Activated CD8-positive, alpha-beta T cell treated with anti-CD3 and anti-CD28 coated beads for 36 hours (primary cell): Measurements from ENCODE around the gene PPP1R1A. TPM values are rescaled to one million over a fixed set of nuclear protein-coding genes. Genes with fewer than 3 reads are reported as not detected.

ENCODE experiments used
- ATAC-seq: fragments of 200-7000 bp; cut with Tn5 transposase; one replicate; pipeline ENCODE4 v1.10.0; 2021; ENCODE audit warnings: mild to moderate bottlenecking, moderate library complexity
- CTCF ChIA-PET: fragments of 350-600 bp; sonication (Branson Sonifier 250); formaldehyde crosslinking; loops from one replicate; lab custom pipeline; 2021; ENCODE audit warnings: antibody characterized with exemption; lab: Charles Lee
- POLR2A ChIA-PET: fragments of 350-600 bp; sonication (Branson Sonifier 250); formaldehyde crosslinking; loops from one replicate; lab custom pipeline; 2021; ENCODE audit warnings: antibody characterized with exemption; lab: Charles Lee
- DNase-seq: peaks from one replicate; pipeline ENCODE4 v3.0.0-alpha.2; 2020
- H3K27ac Mint-ChIP-seq: one replicate; pipeline ENCODE4 v1.8.0; 2021; ENCODE audit warnings: mild to moderate bottlenecking, mixed read lengths
- H3K27me3 Mint-ChIP-seq: one replicate; pipeline ENCODE4 v1.8.0; 2021; ENCODE audit warnings: mixed read lengths
- H3K36me3 Mint-ChIP-seq: one replicate; pipeline ENCODE4 v1.8.0; 2021; ENCODE audit warnings: low read depth, mixed read lengths
- H3K4me1 Mint-ChIP-seq: one replicate; pipeline ENCODE4 v1.8.0; 2021; ENCODE audit warnings: low read depth, mixed read lengths
- H3K4me3 Mint-ChIP-seq: one replicate; pipeline ENCODE4 v1.8.0; 2021; ENCODE audit warnings: mild to moderate bottlenecking, moderate library complexity, mixed read lengths
- H3K9me3 Mint-ChIP-seq: one replicate; pipeline ENCODE4 v1.8.0; 2021; ENCODE audit warnings: mixed read lengths
- intact Hi-C: fragments of 100-400 bp; cut with micrococcal nuclease; formaldehyde crosslinking; loops from one replicate; pipeline ENCODE4 v1.10.0; 2022
- total RNA-seq, 2 experiments: library from RNA; stranded (reverse); gene quantifications; one replicate each; pipeline ENCODE4 v1.2.3, GENCODE V29; 2021
- TF ChIP-seq, protein P1 (sequence below): fragments of 200-600 bp; IDR thresholded peaks from one replicate; pipeline ENCODE4 v1.8.0; 2022; ENCODE audit warnings: antibody characterized with exemption, mild to moderate bottlenecking

PPP1R1A gene
- total RNA-seq, 2 experiments from 2014 or later: not detected

DNA sequence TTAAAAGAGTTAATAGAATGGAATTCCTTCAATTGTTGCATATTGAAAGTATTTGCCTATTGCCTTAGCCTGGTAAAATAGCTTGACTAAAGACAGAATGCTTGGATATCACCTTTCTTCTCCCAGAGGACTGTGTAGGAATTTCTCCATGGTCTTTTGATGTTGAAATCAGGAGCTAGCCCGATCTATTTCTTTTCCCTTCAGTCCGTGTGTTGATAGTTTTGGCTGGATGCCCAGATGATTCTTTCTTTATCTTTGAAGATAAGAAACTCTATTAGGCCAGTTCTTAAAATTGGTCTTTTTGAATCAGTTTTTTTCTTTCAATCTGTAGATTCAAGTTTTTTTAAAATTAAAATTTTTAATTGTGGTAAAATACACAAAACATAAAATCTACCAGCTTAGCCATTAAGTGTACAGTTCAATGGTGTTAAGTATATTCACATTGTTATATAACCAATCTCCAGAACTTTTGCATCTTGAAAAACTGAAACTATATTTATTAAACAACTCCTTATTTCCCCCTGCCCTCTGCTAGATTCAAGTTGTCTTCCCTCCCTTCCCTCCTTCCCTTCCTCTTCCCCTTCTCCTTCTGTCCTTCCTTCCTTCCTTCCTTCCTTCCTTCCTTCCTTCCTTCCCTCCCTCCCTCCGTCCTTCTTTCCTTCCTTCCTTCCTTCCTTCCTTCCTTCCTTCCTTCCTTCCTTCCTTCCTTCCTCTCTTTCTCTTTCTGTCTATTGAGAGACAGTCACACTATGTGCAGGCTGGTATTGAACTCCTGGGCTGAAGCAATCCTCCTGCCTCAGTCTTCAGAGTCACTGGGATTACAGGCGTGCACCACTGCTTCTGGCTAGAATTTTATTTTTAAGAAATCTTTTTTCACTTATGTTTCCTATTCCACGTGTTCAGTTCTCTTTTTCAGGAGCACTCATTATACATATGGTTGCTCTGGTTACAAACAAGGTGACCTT, 36.1 kb upstream of the PPP1R1A start:
- H3K9me3 Mint-ChIP-seq: peaks cover 9% of the 10 kb centered on the region
- H3K4me3 Mint-ChIP-seq: no peak overlapping the region
- CTCF ChIA-PET: interaction anchor here (0.8 to 2.0 kb wide), 3 partner anchors 29 to 45 kb away, joined by 5 to 7 read pairs (median 6); no protein-coding TSS in a partner anchor
- TF ChIP-seq, protein P1, sequence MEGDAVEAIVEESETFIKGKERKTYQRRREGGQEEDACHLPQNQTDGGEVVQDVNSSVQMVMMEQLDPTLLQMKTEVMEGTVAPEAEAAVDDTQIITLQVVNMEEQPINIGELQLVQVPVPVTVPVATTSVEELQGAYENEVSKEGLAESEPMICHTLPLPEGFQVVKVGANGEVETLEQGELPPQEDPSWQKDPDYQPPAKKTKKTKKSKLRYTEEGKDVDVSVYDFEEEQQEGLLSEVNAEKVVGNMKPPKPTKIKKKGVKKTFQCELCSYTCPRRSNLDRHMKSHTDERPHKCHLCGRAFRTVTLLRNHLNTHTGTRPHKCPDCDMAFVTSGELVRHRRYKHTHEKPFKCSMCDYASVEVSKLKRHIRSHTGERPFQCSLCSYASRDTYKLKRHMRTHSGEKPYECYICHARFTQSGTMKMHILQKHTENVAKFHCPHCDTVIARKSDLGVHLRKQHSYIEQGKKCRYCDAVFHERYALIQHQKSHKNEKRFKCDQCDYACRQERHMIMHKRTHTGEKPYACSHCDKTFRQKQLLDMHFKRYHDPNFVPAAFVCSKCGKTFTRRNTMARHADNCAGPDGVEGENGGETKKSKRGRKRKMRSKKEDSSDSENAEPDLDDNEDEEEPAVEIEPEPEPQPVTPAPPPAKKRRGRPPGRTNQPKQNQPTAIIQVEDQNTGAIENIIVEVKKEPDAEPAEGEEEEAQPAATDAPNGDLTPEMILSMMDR: no peak
- H3K27ac Mint-ChIP-seq: no peak overlapping the region
- no peaks in the 10 kb centered on the region for H3K4me1 Mint-ChIP-seq
- H3K36me3 Mint-ChIP-seq: no peaks in the 10 kb centered on the region
- intact Hi-C loops: no loop called here
- peaks cover 44% of the 10 kb centered on the region for H3K27me3 Mint-ChIP-seq
- no peak for DNase-seq
- POLR2A ChIA-PET: no interaction called here
- ATAC-seq: no peak

GRCh38 chr12:54622463-54623183, 34.2 kb upstream of the PPP1R1A start:
- Mint-ChIP-seq H3K36me3 (no peaks in the 10 kb centered on the region), H3K9me3 (peaks cover 4% of the 10 kb centered on the region), H3K27me3 (peaks cover 46% of the 10 kb centered on the region), H3K4me3 (no peak overlapping the region), H3K27ac (no peak overlapping the region), H3K4me1 (no peaks in the 10 kb centered on the region)
- ChIA-PET CTCF (interaction anchor here (0.8 to 2.0 kb wide), 6 partner anchors 20 to 95 kb away, joined by 3 to 6 read pairs (median 4); no protein-coding TSS in a partner anchor), POLR2A (no interaction called here)
- TF ChIP-seq, protein P1: peak; percentile 65
- DNase-seq: no peak
- intact Hi-C loops: no loop called here
- no peak for ATAC-seq

- no peak overlapping the region for H3K27ac Mint-ChIP-seq
- H3K27me3 Mint-ChIP-seq: peaks cover 24% of the 10 kb centered on the region
- intact Hi-C loops: no loop called here
- H3K4me3 Mint-ChIP-seq: no peak overlapping the region
- H3K9me3 Mint-ChIP-seq: no peaks in the 10 kb centered on the region
- ATAC-seq: no peak
- no peaks in the 10 kb centered on the region for H3K4me1 Mint-ChIP-seq
- no peak for DNase-seq
- H3K36me3 Mint-ChIP-seq: no peaks in the 10 kb centered on the region
- TF ChIP-seq, protein P1: no peak
- ChIA-PET CTCF (no interaction called here), POLR2A (no interaction called here)
Measured at GRCh38 chr12:54616933-54617680, 28.6 kb upstream of the PPP1R1A start.

DNA sequence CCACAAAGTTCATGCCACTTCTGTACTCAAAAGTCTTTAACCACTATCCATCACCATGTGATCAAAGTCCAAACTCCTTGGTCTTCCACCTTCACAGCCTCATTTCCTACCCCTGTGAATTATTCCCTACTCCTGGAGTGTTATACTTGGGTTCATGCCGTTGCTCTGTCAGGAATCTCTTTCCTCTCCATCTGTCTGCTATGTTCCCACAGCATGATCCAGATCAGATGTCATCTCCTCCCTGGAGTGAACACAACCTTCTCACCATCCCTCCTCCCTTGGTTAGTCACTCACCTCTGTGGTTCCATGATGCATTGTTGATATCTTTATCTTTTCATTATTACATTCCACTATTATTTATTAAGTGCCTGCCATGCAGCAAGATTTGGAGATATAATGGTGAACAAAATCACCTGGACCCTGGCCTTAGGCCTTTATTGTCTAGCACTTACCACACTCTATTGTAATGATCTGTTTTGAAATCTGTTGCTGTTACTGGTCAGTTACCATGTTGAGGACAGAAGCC, 23.8 kb upstream of the PPP1R1A start:
- TF ChIP-seq, protein P1: no peak
- no peaks in the 10 kb centered on the region for H3K4me1 Mint-ChIP-seq
- CTCF ChIA-PET: no interaction called here
- no peak for DNase-seq
- H3K9me3 Mint-ChIP-seq: no peaks in the 10 kb centered on the region
- POLR2A ChIA-PET: no interaction called here
- no peaks in the 10 kb centered on the region for H3K36me3 Mint-ChIP-seq
- intact Hi-C loops: no loop called here
- H3K27me3 Mint-ChIP-seq: peaks cover 9% of the 10 kb centered on the region
- no peak overlapping the region for H3K4me3 Mint-ChIP-seq
- H3K27ac Mint-ChIP-seq: no peak overlapping the region
- ATAC-seq: no peak
